ENCODE results near the gene VSIG10. TPM values are rescaled to one million over a fixed set of nuclear protein-coding genes. Genes with fewer than 3 reads are reported as not detected.

VSIG10 gene
- total and polyA plus RNA-seq, 2 of the 13 experiments (the other 11 are each of a cell fraction or from before 2014, with no cell fraction given) = 25.6 to 42.5 TPM

DNA sequence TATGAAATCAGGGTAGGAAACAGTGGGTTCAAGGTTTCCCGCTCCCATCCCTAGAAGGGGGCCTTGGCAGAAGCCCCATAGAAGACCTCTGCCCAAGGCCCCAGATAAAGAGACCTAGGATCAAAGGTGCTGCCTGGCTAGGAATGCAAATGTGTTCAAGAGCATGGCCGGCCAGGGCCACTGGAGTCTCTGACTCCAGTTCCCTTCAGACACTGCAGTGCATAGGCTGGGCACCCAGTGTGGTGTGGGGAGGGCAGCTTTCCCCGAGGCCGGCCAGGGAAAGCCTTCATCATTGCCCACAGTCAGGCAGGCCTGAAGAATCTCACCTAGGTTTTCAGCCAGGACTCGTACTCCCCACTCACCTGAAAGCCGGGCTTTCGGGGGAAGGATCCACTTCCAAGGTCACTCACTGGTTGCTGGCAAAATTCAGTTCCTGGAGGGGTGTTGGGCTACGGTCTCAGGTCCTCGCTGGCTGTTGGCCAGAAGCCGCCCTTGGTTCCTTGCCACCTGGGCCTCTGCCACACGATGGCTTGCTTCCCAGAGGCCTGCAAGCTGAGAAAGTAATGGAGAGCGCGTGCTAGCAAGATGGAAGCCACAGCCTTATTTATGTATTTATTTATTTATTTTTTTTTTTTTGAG, 22.4 kb upstream of the VSIG10 start (continued):
- TF ChIP-seq, protein P1, sequence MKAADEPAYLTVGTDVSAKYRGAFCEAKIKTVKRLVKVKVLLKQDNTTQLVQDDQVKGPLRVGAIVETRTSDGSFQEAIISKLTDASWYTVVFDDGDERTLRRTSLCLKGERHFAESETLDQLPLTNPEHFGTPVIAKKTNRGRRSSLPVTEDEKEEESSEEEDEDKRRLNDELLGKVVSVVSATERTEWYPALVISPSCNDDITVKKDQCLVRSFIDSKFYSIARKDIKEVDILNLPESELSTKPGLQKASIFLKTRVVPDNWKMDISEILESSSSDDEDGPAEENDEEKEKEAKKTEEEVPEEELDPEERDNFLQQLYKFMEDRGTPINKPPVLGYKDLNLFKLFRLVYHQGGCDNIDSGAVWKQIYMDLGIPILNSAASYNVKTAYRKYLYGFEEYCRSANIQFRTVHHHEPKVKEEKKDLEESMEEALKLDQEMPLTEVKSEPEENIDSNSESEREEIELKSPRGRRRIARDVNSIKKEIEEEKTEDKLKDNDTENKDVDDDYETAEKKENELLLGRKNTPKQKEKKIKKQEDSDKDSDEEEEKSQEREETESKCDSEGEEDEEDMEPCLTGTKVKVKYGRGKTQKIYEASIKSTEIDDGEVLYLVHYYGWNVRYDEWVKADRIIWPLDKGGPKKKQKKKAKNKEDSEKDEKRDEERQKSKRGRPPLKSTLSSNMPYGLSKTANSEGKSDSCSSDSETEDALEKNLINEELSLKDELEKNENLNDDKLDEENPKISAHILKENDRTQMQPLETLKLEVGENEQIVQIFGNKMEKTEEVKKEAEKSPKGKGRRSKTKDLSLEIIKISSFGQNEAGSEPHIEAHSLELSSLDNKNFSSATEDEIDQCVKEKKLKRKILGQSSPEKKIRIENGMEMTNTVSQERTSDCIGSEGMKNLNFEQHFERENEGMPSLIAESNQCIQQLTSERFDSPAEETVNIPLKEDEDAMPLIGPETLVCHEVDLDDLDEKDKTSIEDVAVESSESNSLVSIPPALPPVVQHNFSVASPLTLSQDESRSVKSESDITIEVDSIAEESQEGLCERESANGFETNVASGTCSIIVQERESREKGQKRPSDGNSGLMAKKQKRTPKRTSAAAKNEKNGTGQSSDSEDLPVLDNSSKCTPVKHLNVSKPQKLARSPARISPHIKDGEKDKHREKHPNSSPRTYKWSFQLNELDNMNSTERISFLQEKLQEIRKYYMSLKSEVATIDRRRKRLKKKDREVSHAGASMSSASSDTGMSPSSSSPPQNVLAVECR (CRISPR knock-in tag; IDR thresholded peaks at IDR 0.05; ENCODE audit: borderline replicate concordance) = peak; percentile 45; the same call in 1 of the 2 replicates
- TF ChIP-seq PAX8 (CRISPR knock-in tag; IDR thresholded peaks at IDR 0.05; ENCODE audit: borderline replicate concordance) = no peak
- TF ChIP-seq, protein P2, sequence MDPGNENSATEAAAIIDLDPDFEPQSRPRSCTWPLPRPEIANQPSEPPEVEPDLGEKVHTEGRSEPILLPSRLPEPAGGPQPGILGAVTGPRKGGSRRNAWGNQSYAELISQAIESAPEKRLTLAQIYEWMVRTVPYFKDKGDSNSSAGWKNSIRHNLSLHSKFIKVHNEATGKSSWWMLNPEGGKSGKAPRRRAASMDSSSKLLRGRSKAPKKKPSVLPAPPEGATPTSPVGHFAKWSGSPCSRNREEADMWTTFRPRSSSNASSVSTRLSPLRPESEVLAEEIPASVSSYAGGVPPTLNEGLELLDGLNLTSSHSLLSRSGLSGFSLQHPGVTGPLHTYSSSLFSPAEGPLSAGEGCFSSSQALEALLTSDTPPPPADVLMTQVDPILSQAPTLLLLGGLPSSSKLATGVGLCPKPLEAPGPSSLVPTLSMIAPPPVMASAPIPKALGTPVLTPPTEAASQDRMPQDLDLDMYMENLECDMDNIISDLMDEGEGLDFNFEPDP (CRISPR knock-in tag; conservative IDR thresholded peaks at IDR 0.05) = no peak
- TF ChIP-seq ZBTB7B (CRISPR knock-in tag; IDR thresholded peaks at IDR 0.05) = peak; percentile 38; the same call in 1 of the 2 replicates
- peak; percentile 60 for TF ChIP-seq HDAC2 (CRISPR knock-in tag; IDR thresholded peaks at IDR 0.05)
- no peak for TF ChIP-seq FOXP1 (IDR thresholded peaks at IDR 0.05)
- no peak; the same call in 1 of the 2 replicates for TF ChIP-seq FOXP1 (CRISPR knock-in tag; IDR thresholded peaks at IDR 0.05)
- TF ChIP-seq, protein P3, sequence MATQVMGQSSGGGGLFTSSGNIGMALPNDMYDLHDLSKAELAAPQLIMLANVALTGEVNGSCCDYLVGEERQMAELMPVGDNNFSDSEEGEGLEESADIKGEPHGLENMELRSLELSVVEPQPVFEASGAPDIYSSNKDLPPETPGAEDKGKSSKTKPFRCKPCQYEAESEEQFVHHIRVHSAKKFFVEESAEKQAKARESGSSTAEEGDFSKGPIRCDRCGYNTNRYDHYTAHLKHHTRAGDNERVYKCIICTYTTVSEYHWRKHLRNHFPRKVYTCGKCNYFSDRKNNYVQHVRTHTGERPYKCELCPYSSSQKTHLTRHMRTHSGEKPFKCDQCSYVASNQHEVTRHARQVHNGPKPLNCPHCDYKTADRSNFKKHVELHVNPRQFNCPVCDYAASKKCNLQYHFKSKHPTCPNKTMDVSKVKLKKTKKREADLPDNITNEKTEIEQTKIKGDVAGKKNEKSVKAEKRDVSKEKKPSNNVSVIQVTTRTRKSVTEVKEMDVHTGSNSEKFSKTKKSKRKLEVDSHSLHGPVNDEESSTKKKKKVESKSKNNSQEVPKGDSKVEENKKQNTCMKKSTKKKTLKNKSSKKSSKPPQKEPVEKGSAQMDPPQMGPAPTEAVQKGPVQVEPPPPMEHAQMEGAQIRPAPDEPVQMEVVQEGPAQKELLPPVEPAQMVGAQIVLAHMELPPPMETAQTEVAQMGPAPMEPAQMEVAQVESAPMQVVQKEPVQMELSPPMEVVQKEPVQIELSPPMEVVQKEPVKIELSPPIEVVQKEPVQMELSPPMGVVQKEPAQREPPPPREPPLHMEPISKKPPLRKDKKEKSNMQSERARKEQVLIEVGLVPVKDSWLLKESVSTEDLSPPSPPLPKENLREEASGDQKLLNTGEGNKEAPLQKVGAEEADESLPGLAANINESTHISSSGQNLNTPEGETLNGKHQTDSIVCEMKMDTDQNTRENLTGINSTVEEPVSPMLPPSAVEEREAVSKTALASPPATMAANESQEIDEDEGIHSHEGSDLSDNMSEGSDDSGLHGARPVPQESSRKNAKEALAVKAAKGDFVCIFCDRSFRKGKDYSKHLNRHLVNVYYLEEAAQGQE (IDR thresholded peaks at IDR 0.05; ENCODE audit: borderline replicate concordance in 1 of 2, low read depth in 1 of 2, low read length in 2 of 2) = no peak
- TF ChIP-seq GTF2F1 (IDR thresholded peaks at IDR 0.05; ENCODE audit: low read length) = no peak
- TF ChIP-seq, protein P4, sequence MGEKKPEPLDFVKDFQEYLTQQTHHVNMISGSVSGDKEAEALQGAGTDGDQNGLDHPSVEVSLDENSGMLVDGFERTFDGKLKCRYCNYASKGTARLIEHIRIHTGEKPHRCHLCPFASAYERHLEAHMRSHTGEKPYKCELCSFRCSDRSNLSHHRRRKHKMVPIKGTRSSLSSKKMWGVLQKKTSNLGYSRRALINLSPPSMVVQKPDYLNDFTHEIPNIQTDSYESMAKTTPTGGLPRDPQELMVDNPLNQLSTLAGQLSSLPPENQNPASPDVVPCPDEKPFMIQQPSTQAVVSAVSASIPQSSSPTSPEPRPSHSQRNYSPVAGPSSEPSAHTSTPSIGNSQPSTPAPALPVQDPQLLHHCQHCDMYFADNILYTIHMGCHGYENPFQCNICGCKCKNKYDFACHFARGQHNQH (CRISPR knock-in tag; IDR thresholded peaks at IDR 0.05) = peak; percentile 53; the same call in 1 of the 2 replicates
- TF ChIP-seq ZNF614 (CRISPR knock-in tag; IDR thresholded peaks at IDR 0.05; ENCODE audit: borderline replicate concordance) = peak; percentile 35; the same call in 1 of the 2 replicates
- 0 out of 2 replicates have a peak, but pooled peaks have one; percentile 45 for TF ChIP-seq ZNF510 (CRISPR knock-in tag; IDR thresholded peaks at IDR 0.05; ENCODE audit: low read depth)
- TF ChIP-seq PHF21A (CRISPR knock-in tag; IDR thresholded peaks at IDR 0.05) = peak; percentile 59
- peak; percentile 43; the same call in 1 of the 2 replicates for TF ChIP-seq FOSL2 (CRISPR knock-in tag; IDR thresholded peaks at IDR 0.05)
- TF ChIP-seq FOXK1 (CRISPR knock-in tag; IDR thresholded peaks at IDR 0.05; ENCODE audit: borderline replicate concordance, low read depth) = peak; percentile 55; the same call in 1 of the 2 replicates
- TF ChIP-seq JUN (CRISPR knock-in tag; IDR thresholded peaks at IDR 0.05) = no peak
- TF ChIP-seq ZNF652 (CRISPR knock-in tag; IDR thresholded peaks at IDR 0.05; ENCODE audit: borderline replicate concordance, low read depth) = peak; percentile 9; the same call in 1 of the 2 replicates
